GM18511 (cell line): ENCODE measurements around the gene DHRS1.
A peak's percentile ranks its signal among the peaks of the same experiment; 100 is the strongest.

Experiments
- ATAC-seq: cut with Tn5 transposase; IDR thresholded peaks from one replicate; pipeline ENCODE4 v1.9.1; 2021; ENCODE audit warnings: mild to moderate bottlenecking, moderate library complexity; ENCODE audit not compliant: unreplicated experiment

Gene DHRS1

DNA sequence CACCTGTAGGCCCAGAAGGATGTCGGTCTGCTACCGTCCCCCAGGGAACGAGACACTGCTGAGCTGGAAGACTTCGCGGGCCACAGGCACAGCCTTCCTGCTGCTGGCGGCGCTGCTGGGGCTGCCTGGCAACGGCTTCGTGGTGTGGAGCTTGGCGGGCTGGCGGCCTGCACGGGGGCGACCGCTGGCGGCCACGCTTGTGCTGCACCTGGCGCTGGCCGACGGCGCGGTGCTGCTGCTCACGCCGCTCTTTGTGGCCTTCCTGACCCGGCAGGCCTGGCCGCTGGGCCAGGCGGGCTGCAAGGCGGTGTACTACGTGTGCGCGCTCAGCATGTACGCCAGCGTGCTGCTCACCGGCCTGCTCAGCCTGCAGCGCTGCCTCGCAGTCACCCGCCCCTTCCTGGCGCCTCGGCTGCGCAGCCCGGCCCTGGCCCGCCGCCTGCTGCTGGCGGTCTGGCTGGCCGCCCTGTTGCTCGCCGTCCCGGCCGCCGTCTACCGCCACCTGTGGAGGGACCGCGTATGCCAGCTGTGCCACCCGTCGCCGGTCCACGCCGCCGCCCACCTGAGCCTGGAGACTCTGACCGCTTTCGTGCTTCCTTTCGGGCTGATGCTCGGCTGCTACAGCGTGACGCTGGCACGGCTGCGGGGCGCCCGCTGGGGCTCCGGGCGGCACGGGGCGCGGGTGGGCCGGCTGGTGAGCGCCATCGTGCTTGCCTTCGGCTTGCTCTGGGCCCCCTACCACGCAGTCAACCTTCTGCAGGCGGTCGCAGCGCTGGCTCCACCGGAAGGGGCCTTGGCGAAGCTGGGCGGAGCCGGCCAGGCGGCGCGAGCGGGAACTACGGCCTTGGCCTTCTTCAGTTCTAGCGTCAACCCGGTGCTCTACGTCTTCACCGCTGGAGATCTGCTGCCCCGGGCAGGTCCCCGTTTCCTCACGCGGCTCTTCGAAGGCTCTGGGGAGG lies 11.3 kb upstream of the DHRS1 start, which contains the start of gene LTB4R:
Gene LTB4R (plus strand): TSS at position 857 of the 959 bp plus-strand sequence. CDS start 4,150 bp downstream, outside the sequence.
- ATAC-seq, result peak; percentile 76

DNA sequence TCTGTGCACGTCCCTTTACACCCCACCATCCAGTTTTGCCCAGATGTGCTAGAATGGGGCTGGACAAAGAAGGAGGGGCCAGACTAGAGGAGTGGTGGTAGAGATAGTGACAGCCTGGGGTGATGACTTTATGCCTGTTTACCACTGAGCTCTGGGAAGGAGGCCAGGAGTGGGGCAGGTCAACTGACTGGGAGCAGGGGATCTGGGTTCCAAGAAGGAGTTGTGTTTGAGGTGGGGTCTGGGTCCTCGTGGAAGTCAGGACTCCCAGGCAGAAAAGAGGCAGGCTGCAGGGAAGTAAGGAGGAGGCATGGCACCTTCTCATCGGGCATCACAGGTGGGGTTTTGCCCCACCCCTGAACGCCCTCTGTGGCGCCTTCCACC lies 10.7 kb upstream of the DHRS1 start:
- no peak for ATAC-seq

GRCh38 chr14:24309538-24310264 lies 10.1 kb upstream of the DHRS1 start, which contains the start of gene LTB4R2:
Gene LTB4R2, plus strand, starts transcription at chr14:24310140. Its CDS starts 525 bp downstream, at chr14:24310665.
- no peak for ATAC-seq

DNA sequence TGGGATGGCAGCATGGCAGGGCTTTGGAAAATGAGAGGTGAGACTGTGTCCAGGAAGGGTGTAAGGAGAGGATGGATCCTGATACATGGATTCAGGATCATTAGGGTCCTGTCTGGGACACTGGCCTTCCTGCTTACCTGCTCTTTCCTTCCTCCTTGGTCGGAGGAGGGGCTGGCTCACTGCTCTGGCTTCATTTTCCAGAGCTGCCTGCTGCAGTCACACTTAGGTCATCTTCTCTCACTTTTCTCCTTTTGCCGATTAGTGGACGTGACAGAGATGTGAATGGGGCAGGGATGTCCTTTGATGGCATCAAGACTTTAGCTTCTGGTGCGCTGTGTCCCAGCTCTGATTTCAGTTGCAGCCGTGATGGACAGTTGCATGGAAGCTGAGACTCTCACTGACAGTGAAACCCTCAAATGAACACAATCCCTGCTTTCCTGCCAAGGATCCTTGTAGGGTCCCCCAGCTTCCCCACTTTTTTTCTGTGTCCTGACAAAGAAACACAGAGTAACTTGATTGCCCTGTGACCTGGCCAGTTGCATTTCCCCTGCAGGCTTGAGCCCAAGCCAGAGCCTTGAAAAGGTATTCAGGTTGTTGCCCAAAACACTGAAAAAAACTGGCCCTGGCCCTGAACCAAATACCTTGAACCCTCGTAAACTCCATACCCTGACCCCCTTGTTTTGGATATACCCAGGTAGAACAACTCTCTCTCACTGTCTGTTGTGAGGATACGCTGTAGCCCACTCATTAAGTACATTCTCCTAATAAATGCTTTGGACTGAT lies 9.0 kb upstream of the DHRS1 start:
- no peak for ATAC-seq

DNA sequence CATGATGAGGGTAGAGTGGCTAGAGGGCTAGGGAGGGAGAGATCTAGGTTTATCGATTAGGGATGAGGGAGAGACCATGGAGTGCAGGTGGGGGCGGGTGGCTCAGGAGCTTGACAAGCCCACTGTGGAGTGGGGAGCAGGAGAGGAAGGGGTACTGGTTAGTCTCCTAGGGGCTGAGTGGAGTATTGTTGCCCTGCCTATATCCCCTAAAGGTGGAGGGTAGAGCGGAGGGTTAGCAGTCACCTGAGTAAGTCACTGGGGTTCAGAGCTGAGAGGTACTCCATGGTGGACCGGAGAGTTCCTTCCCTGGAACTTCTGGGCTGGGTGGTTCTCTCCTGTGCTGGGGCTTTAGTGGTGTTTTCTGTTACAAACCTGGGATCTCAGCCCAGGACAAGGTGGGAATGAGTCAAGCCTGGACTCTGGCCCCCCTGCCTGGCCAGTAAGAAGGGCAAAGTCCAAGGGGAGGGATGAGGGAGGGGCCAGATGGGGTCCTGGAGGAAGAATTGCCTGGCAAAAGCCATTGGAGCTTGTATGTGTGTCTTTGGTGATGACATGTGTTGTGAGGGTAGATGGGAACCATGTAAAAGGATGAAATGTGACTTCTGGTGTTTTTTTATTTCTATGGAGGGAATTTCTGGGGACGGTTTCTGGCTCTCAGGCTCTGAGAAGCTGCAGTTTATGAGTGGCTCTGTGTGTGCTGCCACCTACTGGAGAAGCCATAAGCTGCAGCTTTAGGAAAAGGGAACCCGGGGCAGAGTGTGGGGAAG lies 8.2 kb upstream of the DHRS1 start, which contains the start of gene CIDEB:
Gene CIDEB (minus strand): TSS at position 403 of the 767 bp plus-strand sequence. CDS start 119 bp downstream, at position 284.
- ATAC-seq, result no peak

GRCh38 chr14:24307156-24307574 lies 7.6 kb upstream of the DHRS1 start:
- no peak for ATAC-seq

- ATAC-seq, result no peak
These were observed 4.4 kb upstream of the DHRS1 start for GRCh38 chr14:24304019-24304387.

DNA sequence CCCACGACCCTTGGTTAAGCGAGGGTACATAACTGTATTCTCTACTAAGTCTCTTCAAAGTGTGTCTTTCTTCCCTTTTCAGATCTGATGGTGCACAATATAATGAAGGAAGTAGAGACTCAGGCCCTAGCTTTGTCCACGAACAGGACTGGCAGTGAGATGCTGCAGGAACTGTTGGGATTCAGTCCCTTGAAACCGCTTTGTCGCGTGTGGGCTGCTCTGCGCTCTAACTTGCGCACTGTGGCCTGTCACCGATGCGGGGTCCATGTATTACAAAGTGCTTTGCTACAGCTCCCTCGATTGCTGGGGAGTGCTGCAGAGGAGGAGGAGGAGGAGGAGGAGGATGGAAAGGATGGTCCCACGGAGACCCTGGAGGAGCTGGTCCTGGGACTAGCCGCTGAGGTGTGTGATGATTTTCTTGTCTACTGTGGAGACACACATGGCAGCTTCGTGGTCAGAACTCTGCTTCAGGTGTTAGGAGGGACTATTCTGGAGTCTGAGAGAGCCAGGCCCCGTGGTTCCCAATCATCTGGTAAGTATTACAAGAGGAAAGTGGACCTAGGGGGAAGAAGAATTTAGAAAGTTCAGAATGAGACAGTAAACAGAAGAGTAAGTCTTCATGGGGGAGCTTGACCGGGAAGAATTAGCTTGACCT lies 873 bp upstream of the DHRS1 start:
- ATAC-seq, result no peak

- no peak for ATAC-seq
These were observed 707 bp downstream of the DHRS1 start for GRCh38 chr14:24298892-24299254.

GRCh38 chr14:24297190-24297964 lies 2.2 kb downstream of the DHRS1 start:
- peak; percentile 27 for ATAC-seq

DNA sequence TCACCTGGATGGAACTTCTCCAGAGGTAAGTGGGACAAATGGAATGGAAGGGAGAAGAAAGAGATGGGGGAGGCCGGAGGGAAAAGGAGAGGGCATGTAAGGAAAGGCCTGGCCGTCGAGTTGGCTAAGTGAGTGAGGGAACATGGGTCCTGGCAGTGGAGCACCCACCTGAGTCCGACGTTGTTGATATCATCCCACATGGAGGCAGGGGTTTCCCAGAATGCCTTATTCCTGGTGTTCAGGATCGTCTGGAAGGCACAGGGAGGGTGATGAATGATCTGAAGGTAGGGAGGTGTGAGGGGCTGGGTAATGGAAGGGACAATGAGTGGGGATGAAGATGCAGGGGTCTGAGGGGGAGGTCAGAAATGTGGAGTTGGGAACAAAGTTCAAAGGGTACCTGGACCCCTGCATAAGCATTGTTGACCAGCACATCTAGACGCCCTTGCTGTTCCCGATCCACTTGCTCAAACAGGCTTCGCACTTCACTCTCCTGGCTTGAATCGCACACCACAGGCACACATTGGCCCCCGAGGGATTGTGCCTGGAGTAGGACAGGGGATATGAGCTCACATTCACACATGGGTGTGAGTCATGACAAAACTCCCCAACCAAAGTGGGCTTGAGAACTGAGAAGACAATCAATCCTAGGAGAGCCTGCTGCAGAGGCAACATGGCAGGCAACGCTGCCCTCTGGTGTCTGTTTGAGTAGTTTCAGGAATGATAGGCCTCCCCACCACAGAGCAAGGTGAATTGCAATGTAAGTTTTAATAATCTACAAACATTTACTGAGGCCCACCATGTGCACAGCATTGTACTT lies 3.0 kb downstream of the DHRS1 start:
- peak; percentile 68 for ATAC-seq

- ATAC-seq, result no peak
These were observed 6.1 kb downstream of the DHRS1 start for GRCh38 chr14:24293525-24293924.

DNA sequence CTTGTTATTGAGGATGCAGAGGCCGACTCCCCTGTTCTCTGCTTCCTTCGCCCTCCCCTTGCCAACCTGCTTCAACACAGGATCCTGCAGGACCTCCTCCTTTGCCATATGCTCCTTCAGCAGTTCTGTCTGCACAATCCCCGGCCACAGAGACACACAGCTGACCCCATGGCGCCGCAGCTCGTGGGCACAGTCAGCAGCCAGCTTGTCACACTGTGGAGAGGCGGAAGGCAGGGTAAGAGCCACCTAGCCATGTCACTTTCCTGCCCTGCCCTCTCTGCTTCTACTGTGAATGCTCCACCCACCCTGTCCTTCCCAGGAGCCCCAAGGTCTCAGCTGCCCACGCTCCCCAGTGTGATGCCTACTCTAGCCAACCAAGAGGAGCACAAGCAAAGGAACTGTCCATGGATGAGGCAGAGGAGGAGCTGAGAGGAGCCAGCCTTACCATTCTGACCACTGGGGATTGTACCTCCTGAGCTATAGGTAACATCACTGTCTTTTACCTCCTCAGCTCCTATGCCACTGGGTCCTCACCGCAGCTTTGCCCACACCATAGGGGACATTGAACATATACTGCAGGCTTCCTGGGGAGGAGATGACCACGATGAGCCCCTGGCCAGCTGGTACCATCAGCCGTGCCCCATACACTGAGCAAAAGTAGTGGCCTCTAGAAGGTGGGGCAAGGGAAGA lies 7.3 kb downstream of the DHRS1 start:
- no peak for ATAC-seq

DNA sequence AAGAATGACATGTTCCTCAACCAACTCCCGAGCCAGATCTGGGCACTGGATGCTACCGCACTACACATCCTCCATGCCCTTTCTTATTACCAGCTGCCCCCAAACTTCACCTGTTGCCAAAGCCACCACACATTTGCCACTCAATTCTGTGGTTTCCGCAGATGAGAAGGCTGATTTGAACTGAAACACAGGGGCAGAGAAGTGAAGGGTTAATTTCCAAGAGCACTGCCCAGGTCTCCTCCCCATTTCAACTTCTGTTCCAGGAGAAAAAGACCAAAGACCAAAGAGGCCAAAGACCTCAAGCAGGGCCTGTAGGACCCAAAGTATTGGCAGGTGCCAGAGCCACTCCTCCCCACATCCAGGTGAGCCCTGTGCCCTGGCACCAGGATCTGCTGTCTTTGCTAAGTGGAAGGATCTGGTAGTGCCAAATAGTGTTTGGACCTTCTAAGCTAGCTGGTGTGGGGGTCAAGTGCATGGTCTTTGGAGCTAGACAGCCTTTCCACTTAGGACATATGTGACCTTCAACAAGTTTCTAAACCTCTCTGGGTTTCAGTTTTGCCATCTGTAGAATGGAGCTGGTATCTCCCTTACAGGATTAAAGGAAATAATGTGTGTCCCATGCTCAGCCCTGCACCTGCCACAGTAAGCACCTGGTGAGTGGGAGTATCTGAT lies 8.0 kb downstream of the DHRS1 start:
- ATAC-seq, result no peak

- no peak for ATAC-seq
These were observed 8.8 kb downstream of the DHRS1 start for GRCh38 chr14:24290746-24291145.

DNA sequence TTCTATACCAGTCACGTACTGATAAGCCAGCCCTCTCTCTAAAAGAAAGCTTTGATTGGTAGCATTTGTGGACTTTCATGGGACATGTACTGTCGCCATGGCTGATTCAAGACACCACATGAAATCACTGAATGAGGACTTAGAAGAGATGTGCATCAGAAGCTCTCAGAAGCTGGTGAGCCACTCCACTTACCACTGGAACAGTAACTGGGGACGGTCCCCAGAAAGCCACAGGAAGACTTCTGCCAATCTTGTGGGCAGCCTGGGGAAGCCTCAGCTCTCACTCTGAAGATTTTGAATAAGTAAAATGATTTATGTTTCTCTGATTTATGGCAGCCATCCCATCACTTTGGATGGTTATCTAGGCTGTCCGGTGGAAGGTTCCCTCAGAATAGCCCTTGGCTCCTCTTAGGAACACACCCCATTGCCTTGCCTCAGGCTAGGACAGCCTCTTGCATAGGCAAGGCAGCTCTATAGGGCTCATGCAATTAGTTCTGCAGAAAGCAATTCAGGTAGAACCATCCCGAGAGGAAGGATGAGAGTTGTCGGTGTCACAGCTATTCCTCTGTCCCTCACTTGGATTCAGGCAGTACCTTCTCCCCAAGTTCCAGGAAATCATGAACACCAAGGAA lies 9.8 kb downstream of the DHRS1 start:
- peak; percentile 79 for ATAC-seq
